IMR-90 (cell line): ENCODE data around the gene SLC9A6. TPM values are rescaled to one million over a fixed set of nuclear protein-coding genes. Genes with fewer than 3 reads are reported as not detected.

Source experiments
- ATAC-seq: fragments of 200-7000 bp; cut with Tn5 transposase; 2 replicates; pipeline ENCODE4 v1.9.1; 2020; ENCODE audit warnings: low read depth, mild to moderate bottlenecking, moderate library complexity
- BruUV-seq: library from RNA; stranded (reverse); fragments of 400-500 nt; replicated peaks from 2 replicates; lab custom pipeline; 2021; lab: Mats Ljungman, UMichigan
- CTCF ChIA-PET: fragments of 300-600 bp; formaldehyde crosslinking; extraction: SDS; loops from one replicate; lab custom pipeline; 2021; ENCODE audit warnings: antibody characterized with exemption; lab: Yijun Ruan, JAX
- POLR2A ChIA-PET: fragments of 300-600 bp; sonication (Branson Sonifier 250); formaldehyde crosslinking; loops from one replicate; lab custom pipeline; 2022; ENCODE audit warnings: antibody characterized with exemption; ENCODE audit not compliant: unreplicated experiment; lab: Charles Lee
- DNase-seq: peaks from one replicate; pipeline ENCODE4 v3.0.0; 2013
- H2AFZ ChIP-seq: replicated peaks from 2 replicates; pipeline ENCODE3; 2013; ENCODE audit warnings: low read length, mild to moderate bottlenecking; ENCODE audit not compliant: poor library complexity
- H2AK5ac ChIP-seq: 2 replicates; pipeline ENCODE4 v1.6.1; 2013; ENCODE audit warnings: low read depth, low read length, inconsistent platforms
- H2AK9ac ChIP-seq: replicated peaks from 2 replicates; pipeline ENCODE3; 2013; ENCODE audit warnings: mild to moderate bottlenecking, low read depth, low read length, moderate library complexity; ENCODE audit not compliant: poor library complexity
- H2BK120ac ChIP-seq: 2 replicates; pipeline ENCODE4 v1.6.1; 2013; ENCODE audit warnings: low read depth, low read length, inconsistent platforms
- H2BK15ac ChIP-seq: 3 replicates; pipeline ENCODE4 v1.6.1; 2013; ENCODE audit warnings: low read depth, low read length, inconsistent platforms
- H2BK20ac ChIP-seq: 2 replicates; pipeline ENCODE4 v1.6.1; 2013; ENCODE audit warnings: low read depth, mild to moderate bottlenecking, inconsistent platforms, low read length, moderate library complexity
- H2BK5ac ChIP-seq: 2 replicates; pipeline ENCODE4 v1.6.1; 2013; ENCODE audit warnings: mild to moderate bottlenecking, low read depth, low read length, inconsistent platforms; ENCODE audit not compliant: poor library complexity, severe bottlenecking
- H3K14ac ChIP-seq: replicated peaks from 2 replicates; pipeline ENCODE4 v1.6.1; 2013; ENCODE audit warnings: low read depth, low read length, inconsistent platforms
- H3K18ac ChIP-seq: 2 replicates; pipeline ENCODE4 v1.6.1; 2013; ENCODE audit warnings: low read depth, low read length, control low read depth
- H3K23ac ChIP-seq: 2 replicates; pipeline ENCODE4 v1.6.1; 2013; ENCODE audit warnings: low read depth, low read length, inconsistent platforms
- H3K27ac ChIP-seq: 2 replicates; pipeline ENCODE4 v1.5.1; 2013; ENCODE audit warnings: mild to moderate bottlenecking, control low read depth, low read length; ENCODE audit not compliant: insufficient read depth
- H3K27me3 ChIP-seq: 2 replicates; pipeline ENCODE4 v1.6.1; 2013; ENCODE audit warnings: low read length; ENCODE audit not compliant: control insufficient read depth, insufficient read depth
- H3K36me3 ChIP-seq: 2 replicates; pipeline ENCODE4 v1.6.1; 2013; ENCODE audit warnings: low read length, mixed read lengths; ENCODE audit not compliant: control insufficient read depth, insufficient read depth
- H3K4ac ChIP-seq: 2 replicates; pipeline ENCODE4 v1.6.1; 2013; ENCODE audit warnings: low read depth, low read length, inconsistent platforms
- H3K4me1 ChIP-seq: 2 replicates; pipeline ENCODE4 v1.6.1; 2013; ENCODE audit warnings: low read length, mixed read lengths; ENCODE audit not compliant: control insufficient read depth, insufficient read depth
- H3K4me2 ChIP-seq: 2 replicates; pipeline ENCODE4 v1.6.1; 2013; ENCODE audit warnings: low read depth, mild to moderate bottlenecking, control low read depth, low read length, moderate library complexity
- H3K4me3 ChIP-seq: 2 replicates; pipeline ENCODE4 v1.5.1; 2013; ENCODE audit warnings: low read depth, mild to moderate bottlenecking, control low read depth, low read length, moderate library complexity; ENCODE audit not compliant: insufficient read depth
- H3K56ac ChIP-seq: 2 replicates; pipeline ENCODE4 v1.6.1; 2013; ENCODE audit warnings: low read length, inconsistent platforms; ENCODE audit not compliant: insufficient read depth; ENCODE audit errors: extremely low read depth
- H3K79me1 ChIP-seq, 2 experiments: 2 replicates each; pipeline ENCODE4 v1.6.1; 2013; ENCODE audit warnings: low read length in 2 of 2, inconsistent platforms in 1 of 2, low read depth in 1 of 2
- H3K9ac ChIP-seq: 2 replicates; pipeline ENCODE4 v1.6.1; 2013; ENCODE audit warnings: low read depth, low read length, control low read depth
- H3K9me1 ChIP-seq: 2 replicates; pipeline ENCODE4 v1.6.1; 2013; ENCODE audit warnings: low read length, inconsistent platforms; ENCODE audit not compliant: insufficient read depth
- H3K9me3 ChIP-seq: 2 replicates; pipeline ENCODE4 v1.6.1; 2013; ENCODE audit warnings: low read length; ENCODE audit not compliant: control insufficient read depth, insufficient read depth
- H4K20me1 ChIP-seq: 2 replicates; pipeline ENCODE4 v1.6.1; 2013; ENCODE audit warnings: low read length, inconsistent platforms; ENCODE audit not compliant: insufficient read depth
- H4K5ac ChIP-seq: 2 replicates; pipeline ENCODE4 v1.6.1; 2013; ENCODE audit warnings: mild to moderate bottlenecking, low read depth, low read length, control low read depth
- H4K8ac ChIP-seq, 2 experiments: 2 replicates each; pipeline ENCODE4 v1.6.1; 2013; ENCODE audit warnings: low read depth in 2 of 2, low read length in 2 of 2, control low read depth in 1 of 2, inconsistent platforms in 1 of 2
- H4K91ac ChIP-seq: 2 replicates; pipeline ENCODE4 v1.6.1; 2013; ENCODE audit warnings: low read depth, low read length, inconsistent platforms; ENCODE audit not compliant: insufficient read depth
- BHLHE40 ChIP-seq: fragments of 150-350 bp; IDR thresholded peaks from 2 replicates; pipeline ENCODE4 v1.6.1; 2016; ENCODE audit warnings: mild to moderate bottlenecking, low read depth, low read length
- CEBPB ChIP-seq: IDR thresholded peaks from 2 replicates; pipeline ENCODE4 v1.6.1; 2012; ENCODE audit warnings: low read depth, low read length, improper control_type of control experiment
- CHD1 ChIP-seq: IDR thresholded peaks from 2 replicates; pipeline ENCODE4 v1.6.1; 2012; ENCODE audit warnings: low read depth, low read length, improper control_type of control experiment
- CTCF ChIP-seq: conservative IDR thresholded peaks from 2 replicates; pipeline ENCODE4 v1.5.1; 2012; ENCODE audit warnings: mild to moderate bottlenecking, low read depth, low read length, improper control_type of control experiment
- ELK1 ChIP-seq: fragments of 150-350 bp; IDR thresholded peaks from 2 replicates; pipeline ENCODE4 v1.6.1; 2016; ENCODE audit warnings: low read depth, mild to moderate bottlenecking, low read length, moderate library complexity, borderline replicate concordance
- FOS ChIP-seq: fragments of 150-350 bp; IDR thresholded peaks from 2 replicates; pipeline ENCODE4 v1.6.1; 2016; ENCODE audit warnings: low read depth, low read length
- MAFK ChIP-seq: IDR thresholded peaks from 2 replicates; pipeline ENCODE4 v1.6.1; 2012; ENCODE audit warnings: low read depth, low read length, improper control_type of control experiment
- MXI1 ChIP-seq: IDR thresholded peaks from 2 replicates; pipeline ENCODE4 v1.6.1; 2012; ENCODE audit warnings: low read depth, mild to moderate bottlenecking, low read length, moderate library complexity, borderline replicate concordance
- NFE2L2 ChIP-seq: fragments of 150-350 bp; IDR thresholded peaks from 2 replicates; pipeline ENCODE4 v1.6.1; 2016; ENCODE audit warnings: low read depth, mild to moderate bottlenecking, low read length
- POLR2A ChIP-seq: IDR thresholded peaks from 2 replicates; pipeline ENCODE4 v1.6.1; 2012; ENCODE audit warnings: mild to moderate bottlenecking, low read depth, low read length
- RAD21 ChIP-seq: IDR thresholded peaks from 2 replicates; pipeline ENCODE4 v1.6.1; 2012; ENCODE audit warnings: low read length, improper control_type of control experiment
- RCOR1 ChIP-seq: IDR thresholded peaks from 2 replicates; pipeline ENCODE4 v1.6.1; 2012; ENCODE audit warnings: mild to moderate bottlenecking, low read length, improper control_type of control experiment; ENCODE audit not compliant: insufficient replicate concordance
- RFX5 ChIP-seq: IDR thresholded peaks from 2 replicates; pipeline ENCODE4 v1.8.0; 2012; ENCODE audit warnings: low read depth, mild to moderate bottlenecking, low read length, moderate library complexity
- SMC3 ChIP-seq: fragments of 150-350 bp; IDR thresholded peaks from 2 replicates; pipeline ENCODE4 v1.6.1; 2016; ENCODE audit warnings: low read depth, mild to moderate bottlenecking, antibody characterized with exemption, low read length, moderate library complexity
- WGBS, 2 experiments: methylation state at CpG; one replicate each; pipeline versions ENCODE4 v1.1.5 to v1.1.7; 2013; ENCODE audit warnings: missing lambda C conversion rate in 2 of 2; ENCODE audit not compliant: insufficient read length in 1 of 2; ENCODE audit errors: extremely low coverage in 2 of 2; 5-methylcytosine and 5-hydroxymethylcytosine counted together
- dilution Hi-C: fragments of 300-500 bp; cut with HindIII; formaldehyde crosslinking; loops from one replicate; pipeline ENCODE4 v1.14.3; 2018; ENCODE audit warnings: low sequenced_read_pairs; ENCODE audit not compliant: unreplicated experiment
- in situ Hi-C: fragments of 300-500 bp; cut with MboI; formaldehyde crosslinking; loops from 3 replicates; pipeline ENCODE4 v1.14.3; 2019; ENCODE audit warnings: low sequenced_read_pairs, inconsistent platforms, mixed read lengths
- intact Hi-C: fragments of 100-400 bp; cut with micrococcal nuclease; formaldehyde crosslinking; loops from 2 replicates; pipeline ENCODE4 v1.10.0; 2022
- polyA plus RNA-seq, 3 experiments: library from polyadenylated mRNA; depleted of rRNA; stranded (reverse); fragments of >200 nt; gene quantifications; 2 replicates each; pipeline ENCODE4 v1.2.3, GENCODE V29; 2012; ENCODE audit warnings: low replicate concordance in 1 of 3
- total RNA-seq: library from RNA; depleted of rRNA; stranded (reverse); fragments of >200 nt; gene quantifications from 2 replicates; pipeline ENCODE4 v1.2.3, GENCODE V29; 2012

SLC9A6 gene
- total and polyA plus RNA-seq, 2 of the 4 experiments (the other 2 are of a cell fraction) = 6.9 to 19.0 TPM

GRCh38 chrX:136061286-136061685 lies 76.1 kb downstream of the SLC9A6 start:
- no peak overlapping the region for H2BK5ac ChIP-seq
- H3K27me3 ChIP-seq = no peaks in the 10 kb centered on the region
- H2AK9ac ChIP-seq = no peak overlapping the region
- BruUV-seq = no TSS peak
- WGBS, 2 experiments = 51% methylated on average over 7 of the region's 8 CpGs; no CpG with 5 or more reads in 1 of the 2 experiments
- ChIA-PET CTCF (interaction anchor here (0.6 kb wide), 1 partner anchor 44 kb away, joined by 3 read pairs; no protein-coding TSS in a partner anchor), POLR2A (no interaction called here)
- H4K8ac ChIP-seq = no peak overlapping the region
- no peak overlapping the region for H3K4me3 ChIP-seq
- no peak overlapping the region for H2AFZ ChIP-seq
- H3K56ac ChIP-seq = no peak overlapping the region
- in situ Hi-C loops (no loop called here), dilution Hi-C loops (no loop called here), intact Hi-C loops (no loop called here)
- H3K23ac ChIP-seq = no peak overlapping the region
- H3K4ac ChIP-seq = no peak overlapping the region
- DNase-seq = no peak
- no peak overlapping the region for H2BK120ac ChIP-seq
- no peak overlapping the region for H4K5ac ChIP-seq
- no peak for TF ChIP-seq FOS
- TF ChIP-seq POLR2A = no peak
- no peak for TF ChIP-seq ELK1
- no peak for TF ChIP-seq MXI1
- TF ChIP-seq RAD21 = no peak
- TF ChIP-seq CHD1 = no peak
- TF ChIP-seq RFX5 = no peak
- no peak for TF ChIP-seq CTCF
- no peak for TF ChIP-seq RCOR1
- TF ChIP-seq CEBPB = no peak
- no peak for TF ChIP-seq MAFK
- no peak for TF ChIP-seq SMC3
- TF ChIP-seq NFE2L2 = no peak
- TF ChIP-seq BHLHE40 = no peak
- no peak overlapping the region for H2BK15ac ChIP-seq
- no peak overlapping the region for H3K4me2 ChIP-seq
- no peaks in the 10 kb centered on the region for H4K20me1 ChIP-seq
- no peaks in the 10 kb centered on the region for H3K36me3 ChIP-seq
- H3K9ac ChIP-seq = no peak overlapping the region
- H2AK5ac ChIP-seq = no peak overlapping the region
- no peak overlapping the region for H2BK20ac ChIP-seq
- no peak overlapping the region for H3K14ac ChIP-seq
- no peaks in the 10 kb centered on the region for H3K9me1 ChIP-seq
- H4K91ac ChIP-seq = no peak overlapping the region
- no peak overlapping the region for H3K18ac ChIP-seq
- no peak for ATAC-seq
- no peak overlapping the region for H3K27ac ChIP-seq
- H3K4me1 ChIP-seq = peaks cover 5% of the 10 kb centered on the region
- no peaks in the 10 kb centered on the region for H3K79me1 ChIP-seq
- no peaks in the 10 kb centered on the region for H3K9me3 ChIP-seq
